Naive thymus-derived CD4-positive, alpha-beta T cell (primary cell): ENCODE data around the gene SPAG17. TPM values are rescaled to one million over a fixed set of nuclear protein-coding genes. Genes with fewer than 3 reads are reported as not detected.

Source experiments
- ATAC-seq: fragments of 150-1000 bp; cut with Tn5 transposase; 2 replicates; pipeline ENCODE4 v1.10.0; 2021; ENCODE audit warnings: mild to moderate bottlenecking, moderate library complexity
- CTCF ChIA-PET: fragments of 350-600 bp; sonication (Branson Sonifier 250); formaldehyde crosslinking; loops from one replicate; lab custom pipeline; 2021; ENCODE audit warnings: antibody characterized with exemption; lab: Charles Lee
- POLR2A ChIA-PET: fragments of 350-600 bp; sonication (Branson Sonifier 250); formaldehyde crosslinking; loops from one replicate; lab custom pipeline; 2021; ENCODE audit warnings: antibody characterized with exemption, inconsistent platforms; lab: Charles Lee
- DNase-seq, 9 donors: peaks; one replicate each; pipeline versions ENCODE4 v3.0.0 to v3.0.0-alpha.2; 2020 to 2022; ENCODE audit warnings: mixed read lengths in 1 of 9
- H3K27ac ChIP-seq: one replicate; pipeline ENCODE4 v1.7.0; 2013; ENCODE audit warnings: mild to moderate bottlenecking, low read depth, low read length, moderate library complexity
- H3K27me3 ChIP-seq, 2 donors: one replicate each; pipeline ENCODE4 v1.7.0; 2013; ENCODE audit warnings: low read length in 2 of 2, mild to moderate bottlenecking in 2 of 2, moderate library complexity in 2 of 2; ENCODE audit not compliant: control insufficient read depth in 2 of 2, insufficient read depth in 2 of 2
- H3K36me3 ChIP-seq, 3 experiments: 1 replicate in 2 of 3; 2 replicates in 1 of 3; pipeline ENCODE4 v1.7.0; 2013; ENCODE audit warnings: low read length in 3 of 3, mild to moderate bottlenecking in 3 of 3, moderate library complexity in 1 of 3; ENCODE audit not compliant: insufficient read depth in 3 of 3, control insufficient read depth in 2 of 3
- H3K4me1 ChIP-seq, 2 donors: one replicate each; pipeline ENCODE4 v1.7.0; 2013; ENCODE audit warnings: low read length in 2 of 2, mild to moderate bottlenecking in 2 of 2, moderate library complexity in 1 of 2; ENCODE audit not compliant: control insufficient read depth in 2 of 2, insufficient read depth in 2 of 2
- H3K4me3 ChIP-seq: 2 replicates; pipeline ENCODE4 v1.7.0; 2013; ENCODE audit warnings: mild to moderate bottlenecking, low read length
- H3K9me3 ChIP-seq, 3 experiments: 1 replicate in 2 of 3; 2 replicates in 1 of 3; pipeline ENCODE4 v1.7.0; 2013; ENCODE audit warnings: low read length in 3 of 3; ENCODE audit not compliant: control insufficient read depth in 2 of 3
- H3K27ac Mint-ChIP-seq, 9 donors: one replicate each; pipeline ENCODE4 v1.8.0; 2020 to 2022; ENCODE audit warnings: mixed read lengths in 9 of 9, mild to moderate bottlenecking in 8 of 9, moderate library complexity in 5 of 9, inconsistent platforms in 2 of 9
- H3K27me3 Mint-ChIP-seq, 5 donors: one replicate each; pipeline ENCODE4 v1.8.0; 2021 to 2022; ENCODE audit warnings: mixed read lengths in 5 of 5, mild to moderate bottlenecking in 1 of 5
- H3K36me3 Mint-ChIP-seq, 5 donors: one replicate each; pipeline ENCODE4 v1.8.0; 2020 to 2022; ENCODE audit warnings: mixed read lengths in 5 of 5, mild to moderate bottlenecking in 3 of 5, inconsistent platforms in 1 of 5
- H3K4me1 Mint-ChIP-seq, 7 donors: one replicate each; pipeline ENCODE4 v1.8.0; 2020 to 2022; ENCODE audit warnings: mixed read lengths in 7 of 7, mild to moderate bottlenecking in 3 of 7, inconsistent platforms in 1 of 7
- H3K4me3 Mint-ChIP-seq, 10 donors: one replicate each; pipeline ENCODE4 v1.8.0; 2020 to 2022; ENCODE audit warnings: mild to moderate bottlenecking in 10 of 10, mixed read lengths in 10 of 10, moderate library complexity in 6 of 10, inconsistent platforms in 2 of 10
- H3K9me3 Mint-ChIP-seq, 11 donors: one replicate each; pipeline ENCODE4 v1.8.0; 2020 to 2022; ENCODE audit warnings: mixed read lengths in 11 of 11, mild to moderate bottlenecking in 4 of 11, inconsistent platforms in 1 of 11, moderate library complexity in 1 of 11
- intact Hi-C, 2 donors: fragments of 100-400 bp; cut with micrococcal nuclease; formaldehyde crosslinking; loops; one replicate each; pipeline ENCODE4 v1.15.1; 2023
- polyA plus RNA-seq, 2 donors: library from polyadenylated mRNA; unstranded; fragments of 300-500 nt; fragmentation: Illumina TruSeq; gene quantifications; one replicate each; pipeline ENCODE4 v1.2.3, GENCODE V29; 2021
- total RNA-seq, 6 experiments: library from RNA in 5 of 6; stranded (reverse) in 5 of 6; gene quantifications; 1 replicate in 5 of 6; 2 replicates in 1 of 6; pipeline ENCODE4 v1.2.3 and lab custom pipeline; 2021 to 2026

SPAG17 gene
- total and polyA plus RNA-seq, 7 experiments from 2014 or later = not detected

- Mint-ChIP-seq H3K36me3 (peaks cover 0 to 14% (median 9%) of the 10 kb centered on the region in 5 donors), H3K27ac (no peak overlapping the region), H3K27me3 (no peaks in the 10 kb centered on the region), H3K9me3 (no peaks in the 10 kb centered on the region), H3K4me3 (no peak overlapping the region), H3K4me1 (peaks cover 0 to 2% (median 0%) of the 10 kb centered on the region in 7 donors)
- Histone ChIP-seq H3K27me3 (no peaks in the 10 kb centered on the region), H3K4me3 (no peak overlapping the region), H3K9me3 (no peaks in the 10 kb centered on the region), H3K36me3 (peaks cover under 1 to 14% (median under 1%) of the 10 kb centered on the region in 3 experiments), H3K27ac (no peak overlapping the region), H3K4me1 (no peaks in the 10 kb centered on the region)
- CTCF ChIA-PET = no interaction called here
- DNase-seq (no peak), ATAC-seq (no peak)
- POLR2A ChIA-PET = no interaction called here
- intact Hi-C loops = no loop called here
These were observed 220.6 kb downstream of the SPAG17 start for GRCh38 chr1:117964290-117965038.

DNA sequence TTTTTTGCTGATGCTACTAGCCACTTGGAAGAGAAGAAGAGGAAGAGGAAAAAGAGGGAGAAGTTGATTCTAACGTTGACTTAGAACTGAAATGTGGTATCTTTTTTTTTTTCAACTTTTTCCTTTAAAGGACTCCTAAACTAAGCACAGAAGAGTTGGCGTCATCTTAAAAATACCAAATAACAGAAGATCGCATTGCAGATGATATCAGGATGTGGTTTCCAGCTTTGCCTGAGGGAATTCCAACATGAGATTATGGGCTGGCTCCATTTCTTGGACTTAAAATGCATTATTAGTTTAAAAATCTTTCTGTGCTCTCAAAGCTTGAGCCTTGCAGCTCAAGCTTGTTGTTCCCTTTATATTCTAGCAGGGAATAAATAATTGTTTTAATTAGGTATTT lies 225.7 kb downstream of the SPAG17 start:
- no peak for ATAC-seq

GRCh38 chr1:117952386-117952785 lies 232.6 kb downstream of the SPAG17 start:
- no peak for ATAC-seq
- Mint-ChIP-seq H3K4me3 (no peak overlapping the region), H3K9me3 (no peaks in the 10 kb centered on the region), H3K4me1 (no peaks in the 10 kb centered on the region), H3K27ac (no peak overlapping the region), H3K36me3 (peaks cover 18 to 77% (median 44%) of the 10 kb centered on the region in 5 donors), H3K27me3 (no peaks in the 10 kb centered on the region)
- Histone ChIP-seq H3K27me3 (no peaks in the 10 kb centered on the region), H3K9me3 (no peaks in the 10 kb centered on the region), H3K4me3 (no peak overlapping the region), H3K27ac (no peak overlapping the region), H3K36me3 (peaks cover 33 to 90% (median 55%) of the 10 kb centered on the region in 3 experiments), H3K4me1 (no peaks in the 10 kb centered on the region)
- no peak for DNase-seq
- ChIA-PET POLR2A (no interaction called here), CTCF (interaction anchor here (0.8 kb wide), 1 partner anchor 23 kb away, joined by 3 read pairs; the partner anchor contains the start of genes GDAP2 and WDR3)
- intact Hi-C loops = no loop called here

More for the DNA sequence above, 225.7 kb downstream of the SPAG17 start:
- Histone ChIP-seq H3K27ac (no peak overlapping the region), H3K27me3 (no peaks in the 10 kb centered on the region), H3K4me3 (no peak overlapping the region), H3K36me3 (peaks cover 11 to 59% (median 27%) of the 10 kb centered on the region in 3 experiments), H3K9me3 (no peaks in the 10 kb centered on the region), H3K4me1 (no peaks in the 10 kb centered on the region)
- peaks cover 8 to 52% (median 23%) of the 10 kb centered on the region in 5 donors for H3K36me3 Mint-ChIP-seq
- no peak overlapping the region for H3K27ac Mint-ChIP-seq
- ChIA-PET CTCF (no interaction called here), POLR2A (no interaction called here)
- no peak for DNase-seq
- no peak overlapping the region for H3K4me3 Mint-ChIP-seq
- H3K27me3 Mint-ChIP-seq = no peaks in the 10 kb centered on the region
- H3K9me3 Mint-ChIP-seq = no peaks in the 10 kb centered on the region
- peaks cover 0 to 2% (median 0%) of the 10 kb centered on the region in 7 donors for H3K4me1 Mint-ChIP-seq
- intact Hi-C loops = no loop called here

DNA sequence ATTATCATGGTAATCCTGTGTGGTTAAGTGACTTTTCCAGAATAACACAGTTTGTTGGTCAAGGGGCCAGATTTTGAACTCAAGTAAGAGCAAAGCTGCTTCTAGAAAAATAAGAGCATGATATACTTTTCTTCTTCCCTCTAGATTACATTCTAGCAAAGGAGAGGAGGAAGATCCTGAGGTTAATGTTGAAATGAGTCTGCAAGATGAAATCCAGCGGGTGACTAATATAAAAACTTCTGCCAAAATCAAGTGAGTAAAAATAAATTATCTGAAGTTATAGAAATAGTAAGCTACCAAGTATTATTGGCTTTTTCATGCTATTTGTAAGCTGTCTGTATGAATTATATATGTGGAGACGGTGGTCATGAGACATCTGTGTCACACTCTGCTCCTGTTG lies 242.7 kb downstream of the SPAG17 start:
- Histone ChIP-seq H3K9me3 (no peaks in the 10 kb centered on the region), H3K4me1 (no peaks in the 10 kb centered on the region), H3K27me3 (no peaks in the 10 kb centered on the region), H3K36me3 (peaks cover 44 to 90% (median 52%) of the 10 kb centered on the region in 3 experiments), H3K4me3 (no peak overlapping the region), H3K27ac (no peak overlapping the region)
- no peaks in the 10 kb centered on the region for H3K27me3 Mint-ChIP-seq
- ATAC-seq = no peak
- no peaks in the 10 kb centered on the region for H3K9me3 Mint-ChIP-seq
- peaks cover 25 to 76% (median 55%) of the 10 kb centered on the region in 5 donors for H3K36me3 Mint-ChIP-seq
- ChIA-PET POLR2A (no interaction called here), CTCF (no interaction called here)
- intact Hi-C loops = no loop called here
- DNase-seq = no peak
- no peak overlapping the region for H3K4me3 Mint-ChIP-seq
- H3K4me1 Mint-ChIP-seq = peaks cover 0 to 9% (median 0%) of the 10 kb centered on the region in 7 donors
- no peak overlapping the region for H3K27ac Mint-ChIP-seq

GRCh38 chr1:117933769-117934168 lies 251.3 kb downstream of the SPAG17 start:
- H3K4me3 Mint-ChIP-seq = no peak overlapping the region
- peaks cover 8 to 36% (median 17%) of the 10 kb centered on the region in 5 donors for H3K36me3 Mint-ChIP-seq
- peaks cover 16 to 21% of the 10 kb centered on the region in 2 donors for H3K4me1 ChIP-seq
- DNase-seq (no peak), ATAC-seq (no peak)
- CTCF ChIA-PET = no interaction called here
- H3K9me3 Mint-ChIP-seq = peaks cover 0 to 2% (median 0%) of the 10 kb centered on the region in 11 donors
- H3K4me1 Mint-ChIP-seq = peaks cover 27 to 47% (median 42%) of the 10 kb centered on the region in 7 donors
- H3K27ac Mint-ChIP-seq = no peak overlapping the region
- no peaks in the 10 kb centered on the region for H3K27me3 ChIP-seq
- peaks cover 11 to 28% (median 17%) of the 10 kb centered on the region in 3 experiments for H3K36me3 ChIP-seq
- POLR2A ChIA-PET = no interaction called here
- no peak overlapping the region for H3K4me3 ChIP-seq
- intact Hi-C loops = no loop called here
- H3K27me3 Mint-ChIP-seq = no peaks in the 10 kb centered on the region
- H3K9me3 ChIP-seq = no peaks in the 10 kb centered on the region
- no peak overlapping the region for H3K27ac ChIP-seq

GRCh38 chr1:117932576-117932975 lies 252.5 kb downstream of the SPAG17 start:
- intact Hi-C loops = no loop called here
- Histone ChIP-seq H3K4me1 (peaks cover 24 to 30% of the 10 kb centered on the region in 2 donors), H3K9me3 (no peaks in the 10 kb centered on the region), H3K4me3 (no peak overlapping the region), H3K27ac (no peak overlapping the region), H3K36me3 (peaks cover 4 to 16% (median 10%) of the 10 kb centered on the region in 3 experiments), H3K27me3 (no peaks in the 10 kb centered on the region)
- Mint-ChIP-seq H3K27ac (peak overlapping the region in 1 of 9 donors; percentile 2), H3K4me3 (peak overlapping the region in 5 of 10 donors; percentile 20 to 97 (median 35)), H3K4me1 (peaks cover 34 to 59% (median 51%) of the 10 kb centered on the region in 7 donors), H3K27me3 (peaks cover 0 to 2% (median 0%) of the 10 kb centered on the region in 5 donors), H3K36me3 (peaks cover 6 to 24% (median 10%) of the 10 kb centered on the region in 5 donors), H3K9me3 (peaks cover 0 to 2% (median 0%) of the 10 kb centered on the region in 11 donors)
- ChIA-PET POLR2A (no interaction called here), CTCF (no interaction called here)
- no peak for DNase-seq
- no peak for ATAC-seq
